ENCODE data around the gene PTPN13.

DNA sequence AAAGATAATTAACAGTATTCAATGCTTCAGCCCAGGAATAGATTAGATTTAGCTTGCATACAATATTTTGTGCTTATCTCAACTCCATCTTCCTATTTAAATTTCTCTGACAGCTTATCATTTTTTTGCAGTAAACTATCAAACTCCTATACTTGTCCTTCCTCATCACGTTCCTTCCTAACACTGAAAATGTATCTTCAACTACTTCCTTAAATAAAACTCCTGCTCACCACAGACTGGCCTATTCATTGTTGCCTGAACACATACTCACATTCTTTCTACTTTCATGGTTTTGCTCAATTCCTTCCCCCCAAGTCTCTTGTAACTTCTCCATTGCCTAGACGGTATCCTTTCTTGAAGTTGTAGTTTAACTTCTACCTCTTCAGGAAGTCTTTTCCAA is 28.5 kb upstream of the PTPN13 start:
- no peak for TF ChIP-seq POLR2A (IDR thresholded peaks at IDR 0.05)
- no peak for TF ChIP-seq POLR2AphosphoS5 (IDR thresholded peaks at IDR 0.05; ENCODE audit: insufficient read depth in 1 of 2, low read depth in 1 of 2)
- no peak for TF ChIP-seq CTCF (IDR thresholded peaks at IDR 0.05)
